Prostate gland (tissue), 2 donors: ENCODE measurements around the gene DESI1.

Source experiments
- POLR2AphosphoS5 ChIP-seq: sonication (generic); formaldehyde crosslinking; IDR thresholded peaks from one replicate; pipeline ENCODE4 v1.6.1; 2017; ENCODE audit warnings: antibody characterized with exemption
- TF ChIP-seq, protein P1 (sequence below), 4 experiments: fragments of 200-600 bp in 2 of 4; fragments of 450-650 bp in 2 of 4; sonication (generic) in 2 of 4; IDR thresholded peaks; 1 replicate in 3 of 4; 2 replicates in 1 of 4; pipeline ENCODE4 v1.5.1; 2016 to 2019; ENCODE audit warnings: antibody characterized with exemption in 4 of 4, mild to moderate bottlenecking in 2 of 4, moderate library complexity in 2 of 4

DNA sequence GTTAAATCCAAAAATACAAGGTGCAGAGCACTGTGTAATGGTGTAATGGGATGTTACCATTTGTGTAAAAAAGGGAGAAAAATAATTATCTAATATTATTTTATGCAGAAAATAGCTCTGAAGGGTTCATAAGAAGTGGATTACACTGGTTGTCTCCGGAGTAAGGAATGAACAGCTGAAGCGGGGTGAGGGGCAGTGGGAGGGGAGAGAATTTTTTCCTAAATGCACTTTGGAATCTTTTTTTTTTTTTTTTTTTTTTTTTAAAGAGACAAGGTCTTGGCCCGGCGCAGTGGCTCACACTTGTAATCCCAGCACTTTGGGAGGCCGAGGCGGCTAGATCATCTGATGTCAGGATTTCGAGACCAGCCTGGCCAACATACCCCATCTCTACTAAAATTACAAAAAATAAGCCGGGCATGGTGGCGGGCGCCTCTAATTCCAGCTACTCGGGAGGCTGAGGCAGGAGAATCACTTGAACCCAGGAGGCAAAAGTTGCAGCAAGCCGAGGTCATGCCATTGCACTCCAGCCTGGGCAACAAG is 69.8 kb downstream of the DESI1 start:
- TF ChIP-seq, protein P1, sequence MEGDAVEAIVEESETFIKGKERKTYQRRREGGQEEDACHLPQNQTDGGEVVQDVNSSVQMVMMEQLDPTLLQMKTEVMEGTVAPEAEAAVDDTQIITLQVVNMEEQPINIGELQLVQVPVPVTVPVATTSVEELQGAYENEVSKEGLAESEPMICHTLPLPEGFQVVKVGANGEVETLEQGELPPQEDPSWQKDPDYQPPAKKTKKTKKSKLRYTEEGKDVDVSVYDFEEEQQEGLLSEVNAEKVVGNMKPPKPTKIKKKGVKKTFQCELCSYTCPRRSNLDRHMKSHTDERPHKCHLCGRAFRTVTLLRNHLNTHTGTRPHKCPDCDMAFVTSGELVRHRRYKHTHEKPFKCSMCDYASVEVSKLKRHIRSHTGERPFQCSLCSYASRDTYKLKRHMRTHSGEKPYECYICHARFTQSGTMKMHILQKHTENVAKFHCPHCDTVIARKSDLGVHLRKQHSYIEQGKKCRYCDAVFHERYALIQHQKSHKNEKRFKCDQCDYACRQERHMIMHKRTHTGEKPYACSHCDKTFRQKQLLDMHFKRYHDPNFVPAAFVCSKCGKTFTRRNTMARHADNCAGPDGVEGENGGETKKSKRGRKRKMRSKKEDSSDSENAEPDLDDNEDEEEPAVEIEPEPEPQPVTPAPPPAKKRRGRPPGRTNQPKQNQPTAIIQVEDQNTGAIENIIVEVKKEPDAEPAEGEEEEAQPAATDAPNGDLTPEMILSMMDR (IDR thresholded peaks at IDR 0.05), result no peak
- no peak for TF ChIP-seq POLR2AphosphoS5
